BLaER1 (cell line): ENCODE results near the gene ATRN.
"Not testable (repeated sequence)": the region's sequence is repeated elsewhere in the genome, so short reads cannot be mapped to it uniquely, and the experiment has no call there.

Experiments
- H3K27ac ChIP-seq: shearing (Covaris generic); formaldehyde crosslinking; 2 replicates; pipeline ENCODE4 v1.8.1; 2022
- H3K27me3 ChIP-seq: shearing (Covaris generic); formaldehyde crosslinking; 2 replicates; pipeline ENCODE4 v1.8.1; 2022
- H3K36me3 ChIP-seq: shearing (Covaris generic); formaldehyde crosslinking; 2 replicates; pipeline ENCODE4 v1.8.1; 2022
- H3K4me1 ChIP-seq: shearing (Covaris generic); formaldehyde crosslinking; 2 replicates; pipeline ENCODE4 v1.8.1; 2022
- H3K4me2 ChIP-seq: shearing (Covaris generic); formaldehyde crosslinking; 2 replicates; pipeline ENCODE4 v1.8.1; 2022
- H3K4me3 ChIP-seq: shearing (Covaris generic); formaldehyde crosslinking; 2 replicates; pipeline ENCODE4 v1.8.1; 2022
- H3K9ac ChIP-seq: shearing (Covaris generic); formaldehyde crosslinking; 2 replicates; pipeline ENCODE4 v1.8.1; 2022
- H3K9me3 ChIP-seq: shearing (Covaris generic); formaldehyde crosslinking; 2 replicates; pipeline ENCODE4 v1.8.1; 2022
- H4K20me1 ChIP-seq: shearing (Covaris generic); formaldehyde crosslinking; 2 replicates; pipeline ENCODE4 v1.8.1; 2022
- Cebpa-rat ChIP-seq: shearing (Covaris generic); IDR thresholded peaks from 2 replicates; pipeline ENCODE4 v1.8.1; 2022

ATRN gene

GRCh38 chr20:3614466-3614865 is 143.6 kb downstream of the ATRN start:
- no peak for TF ChIP-seq Cebpa-rat
- peak overlapping the region; percentile 50; the same call in 1 of the 2 replicates for H3K4me3 ChIP-seq
- H3K27ac ChIP-seq: peak overlapping the region; percentile 73

GRCh38 chr20:3615171-3615840 is 144.5 kb downstream of the ATRN start:
- Histone ChIP-seq H3K4me2 (peak overlapping the region; percentile 90), H3K27ac (peak overlapping the region; percentile 73; the same call in 1 of the 2 replicates), H3K4me1 (peaks cover 53% of the 10 kb centered on the region), H3K36me3 (peaks cover 13% of the 10 kb centered on the region; the same call in 1 of the 2 replicates)
- H3K4me3 ChIP-seq, H4K20me1 ChIP-seq, H3K9ac ChIP-seq, H3K9me3 ChIP-seq, H3K27me3 ChIP-seq: not testable (repeated sequence)
- 0 out of 2 replicates have a peak, but pooled peaks have one; percentile 21 for TF ChIP-seq Cebpa-rat

More at GRCh38 chr20:3614466-3614865, 143.6 kb downstream of the ATRN start:
- Histone ChIP-seq H4K20me1 (no peaks in the 10 kb centered on the region), H3K27me3 (no peaks in the 10 kb centered on the region), H3K9me3 (no peaks in the 10 kb centered on the region), H3K4me1 (peaks cover 53% of the 10 kb centered on the region), H3K9ac (peak overlapping the region; percentile 73; the same call in 1 of the 2 replicates), H3K36me3 (peaks cover 13% of the 10 kb centered on the region; the same call in 1 of the 2 replicates), H3K4me2 (peak overlapping the region; percentile 90)

GRCh38 chr20:3616250-3616649 is 145.4 kb downstream of the ATRN start:
- H3K4me1 ChIP-seq: peaks cover 53% of the 10 kb centered on the region

GRCh38 chr20:3621111-3621510 is 150.3 kb downstream of the ATRN start:
- H3K4me1 ChIP-seq: peaks cover 12% of the 10 kb centered on the region
- H3K4me3 ChIP-seq: no peak overlapping the region
- no peak overlapping the region for H3K4me2 ChIP-seq

More at GRCh38 chr20:3616250-3616649, 145.4 kb downstream of the ATRN start:
- Histone ChIP-seq H3K9ac (no peak overlapping the region; the same call in 1 of the 2 replicates), H3K27me3 (no peaks in the 10 kb centered on the region), H3K36me3 (peaks cover 11% of the 10 kb centered on the region; the same call in 1 of the 2 replicates), H3K9me3 (no peaks in the 10 kb centered on the region), H3K4me2 (peak overlapping the region; percentile 32; the same call in 1 of the 2 replicates), H3K27ac (no peak overlapping the region), H4K20me1 (no peaks in the 10 kb centered on the region), H3K4me3 (no peak overlapping the region)
- TF ChIP-seq Cebpa-rat: no peak

GRCh38 chr20:3622406-3622805 is 151.6 kb downstream of the ATRN start:
- H3K27ac ChIP-seq: no peak overlapping the region
- H3K27me3 ChIP-seq: no peaks in the 10 kb centered on the region
- no peaks in the 10 kb centered on the region for H4K20me1 ChIP-seq
- H3K9me3 ChIP-seq: no peaks in the 10 kb centered on the region
- H3K4me2 ChIP-seq: no peak overlapping the region
- H3K4me1 ChIP-seq: peaks cover 10% of the 10 kb centered on the region
- H3K9ac ChIP-seq: no peak overlapping the region
- peaks cover 14% of the 10 kb centered on the region for H3K36me3 ChIP-seq
- TF ChIP-seq Cebpa-rat: no peak
- no peak overlapping the region for H3K4me3 ChIP-seq

More at GRCh38 chr20:3621111-3621510, 150.3 kb downstream of the ATRN start:
- no peaks in the 10 kb centered on the region for H4K20me1 ChIP-seq
- no peaks in the 10 kb centered on the region for H3K9me3 ChIP-seq
- no peak overlapping the region for H3K9ac ChIP-seq
- no peak overlapping the region for H3K27ac ChIP-seq
- no peak for TF ChIP-seq Cebpa-rat
- H3K27me3 ChIP-seq: no peaks in the 10 kb centered on the region
- peaks cover 9% of the 10 kb centered on the region; the same call in 1 of the 2 replicates for H3K36me3 ChIP-seq

GRCh38 chr20:3627476-3627875 is 156.7 kb downstream of the ATRN start:
- H3K27ac ChIP-seq: no peak overlapping the region
- no peak for TF ChIP-seq Cebpa-rat
- H3K4me1 ChIP-seq: no peaks in the 10 kb centered on the region
- H3K4me3 ChIP-seq: no peak overlapping the region
- H3K9me3 ChIP-seq: no peaks in the 10 kb centered on the region
- H4K20me1 ChIP-seq: no peaks in the 10 kb centered on the region
- no peak overlapping the region for H3K9ac ChIP-seq
- no peaks in the 10 kb centered on the region for H3K27me3 ChIP-seq
- H3K4me2 ChIP-seq: no peak overlapping the region
- H3K36me3 ChIP-seq: peaks cover 24% of the 10 kb centered on the region

- H3K4me3 ChIP-seq: no peak overlapping the region
- H3K9ac ChIP-seq: no peak overlapping the region
- H3K9me3 ChIP-seq: no peaks in the 10 kb centered on the region
- no peak overlapping the region for H3K4me2 ChIP-seq
- peaks cover 24% of the 10 kb centered on the region for H3K36me3 ChIP-seq
- no peaks in the 10 kb centered on the region for H4K20me1 ChIP-seq
- H3K27ac ChIP-seq: no peak overlapping the region
- H3K27me3 ChIP-seq: no peaks in the 10 kb centered on the region
- no peaks in the 10 kb centered on the region for H3K4me1 ChIP-seq
- TF ChIP-seq Cebpa-rat: no peak
These were observed 157.9 kb downstream of the ATRN start for GRCh38 chr20:3628502-3629314.

GRCh38 chr20:3629893-3630292 is 159.1 kb downstream of the ATRN start:
- H3K27ac ChIP-seq: no peak overlapping the region
- H3K36me3 ChIP-seq: peaks cover 28% of the 10 kb centered on the region
- no peaks in the 10 kb centered on the region for H3K4me1 ChIP-seq
- no peaks in the 10 kb centered on the region for H3K27me3 ChIP-seq
- TF ChIP-seq Cebpa-rat: no peak
- H3K9me3 ChIP-seq: no peaks in the 10 kb centered on the region
- H3K9ac ChIP-seq: no peak overlapping the region
- no peak overlapping the region for H3K4me2 ChIP-seq
- no peak overlapping the region for H3K4me3 ChIP-seq
- no peaks in the 10 kb centered on the region for H4K20me1 ChIP-seq

GRCh38 chr20:3630429-3630828 is 159.6 kb downstream of the ATRN start:
- H4K20me1 ChIP-seq: no peaks in the 10 kb centered on the region
- no peak overlapping the region for H3K9ac ChIP-seq
- TF ChIP-seq Cebpa-rat: no peak
- H3K4me2 ChIP-seq: no peak overlapping the region
- no peak overlapping the region for H3K27ac ChIP-seq
- H3K4me3 ChIP-seq: no peak overlapping the region
- no peaks in the 10 kb centered on the region for H3K27me3 ChIP-seq
- no peaks in the 10 kb centered on the region for H3K4me1 ChIP-seq
- peaks cover 28% of the 10 kb centered on the region for H3K36me3 ChIP-seq
- no peaks in the 10 kb centered on the region for H3K9me3 ChIP-seq

- no peak for TF ChIP-seq Cebpa-rat
- H3K4me3 ChIP-seq: no peak overlapping the region
- H3K9ac ChIP-seq: no peak overlapping the region
- H3K27me3 ChIP-seq: no peaks in the 10 kb centered on the region
- no peak overlapping the region for H3K4me2 ChIP-seq
- H3K4me1 ChIP-seq: no peaks in the 10 kb centered on the region
- no peaks in the 10 kb centered on the region for H3K9me3 ChIP-seq
- peaks cover 27% of the 10 kb centered on the region for H3K36me3 ChIP-seq
- no peak overlapping the region for H3K27ac ChIP-seq
- no peaks in the 10 kb centered on the region for H4K20me1 ChIP-seq
These were observed 160.7 kb downstream of the ATRN start for GRCh38 chr20:3631534-3631933.
